HepG2 (cell line): ENCODE measurements around the gene FOXD3. TPM values are rescaled to one million over a fixed set of nuclear protein-coding genes. Genes with fewer than 3 reads are reported as not detected.

ENCODE experiments used
- ATAC-seq: fragments of 200-7000 bp; cut with Tn5 transposase; 3 replicates; pipeline ENCODE4 v1.9.1; 2020; ENCODE audit warnings: mild to moderate bottlenecking, moderate library complexity
- BruUV-seq: library from RNA; stranded (reverse); fragments of 400-500 nt; replicated peaks from 2 replicates; lab custom pipeline; 2021; lab: Mats Ljungman, UMichigan
- CTCF ChIA-PET: fragments of 300-600 bp; formaldehyde crosslinking; extraction: SDS; loops from one replicate; lab custom pipeline; 2021; ENCODE audit warnings: low total read pairs, inconsistent platforms, low intra/inter-chr PET ratio; lab: Yijun Ruan, JAX
- POLR2A ChIA-PET: fragments of 350-600 bp; sonication (Branson Sonifier 250); formaldehyde crosslinking; loops from one replicate; lab custom pipeline; 2020; ENCODE audit warnings: antibody characterized with exemption, inconsistent platforms; lab: Yijun Ruan, JAX
- DNase-seq: peaks from one replicate; pipeline ENCODE4 v3.0.0-alpha.2; 2015; ENCODE audit warnings: low spot score
- FAIRE-seq: peaks from 3 replicates; lab custom pipeline; 2011; peaks lifted over from hg19 to GRCh38; lab: Jason Lieb, UNC
- H2AFZ ChIP-seq: one replicate; pipeline ENCODE4 v1.6.1; 2011; ENCODE audit warnings: low read length, inconsistent platforms
- H3K27ac ChIP-seq: fragments of 300-600 bp; 3 replicates; pipeline ENCODE4 v1.8.0; 2011; ENCODE audit warnings: mixed run types, mild to moderate bottlenecking, mixed read lengths, low read length, inconsistent platforms; ENCODE audit not compliant: insufficient read depth; ENCODE audit errors: extremely low read length
- H3K27me3 ChIP-seq, 2 experiments: fragments of 200-600 bp in 1 of 2; 2 replicates in 1 of 2; 3 replicates in 1 of 2; pipeline versions ENCODE4 v1.6.0 to v1.8.0; 2011; ENCODE audit warnings: low read length in 2 of 2, mild to moderate bottlenecking in 2 of 2, moderate library complexity in 2 of 2, inconsistent platforms in 1 of 2; ENCODE audit not compliant: insufficient read depth in 2 of 2, control insufficient read depth in 1 of 2
- H3K36me3 ChIP-seq, 2 experiments: fragments of 200-600 bp in 1 of 2; replicated peaks in 1 of 2; 2 replicates in 1 of 2; 3 replicates in 1 of 2; pipeline versions ENCODE4 v1.5.1 to v1.8.0; 2011; ENCODE audit warnings: low read length in 2 of 2, inconsistent platforms in 1 of 2; ENCODE audit not compliant: insufficient read depth in 2 of 2, control insufficient read depth in 1 of 2
- H3K4me1 ChIP-seq: 2 replicates; pipeline ENCODE4 v1.5.1; 2012; ENCODE audit warnings: low read length, inconsistent platforms; ENCODE audit not compliant: insufficient read depth
- H3K4me2 ChIP-seq: 2 replicates; pipeline ENCODE4 v1.6.0; 2011; ENCODE audit warnings: low read depth, low read length, inconsistent platforms
- H3K4me3 ChIP-seq, 3 experiments: fragments of 200-600 bp in 1 of 3; sonication (generic), shearing (Covaris generic) in 1 of 3; replicated peaks in 1 of 3; 2 replicates each; pipeline ENCODE4 v1.5.1; 2011 to 2016; ENCODE audit warnings: low read length in 3 of 3, inconsistent platforms in 2 of 3, low read depth in 2 of 3, mild to moderate bottlenecking in 2 of 3, control low read depth in 1 of 3, mixed read lengths in 1 of 3; ENCODE audit not compliant: insufficient read depth in 1 of 3
- H3K79me2 ChIP-seq: one replicate; pipeline ENCODE4 v1.6.1; 2011; ENCODE audit warnings: low read length, inconsistent platforms; ENCODE audit not compliant: insufficient read depth
- H3K9ac ChIP-seq: 2 replicates; pipeline ENCODE4 v1.6.0; 2011; ENCODE audit warnings: mild to moderate bottlenecking, low read depth, low read length, inconsistent platforms; ENCODE audit not compliant: insufficient read depth
- H3K9me3 ChIP-seq: 2 replicates; pipeline ENCODE4 v1.5.1; 2012; ENCODE audit warnings: mild to moderate bottlenecking, low read length
- H4K20me1 ChIP-seq: 2 replicates; pipeline ENCODE4 v1.6.0; 2011; ENCODE audit warnings: inconsistent platforms, mild to moderate bottlenecking, low read length, moderate library complexity; ENCODE audit not compliant: insufficient read depth
- ARHGAP35 ChIP-seq: sonication (generic); formaldehyde crosslinking; IDR thresholded peaks from 2 replicates; pipeline ENCODE4 v1.9.0; 2022; ENCODE audit warnings: mild to moderate bottlenecking, inconsistent platforms, moderate library complexity, missing genetic modification reagents, borderline replicate concordance
- CBX5 ChIP-seq: sonication (generic); formaldehyde crosslinking; IDR thresholded peaks from 2 replicates; pipeline ENCODE4 v1.4.0; 2020; ENCODE audit warnings: missing genetic modification reagents, borderline replicate concordance
- EEA1 ChIP-seq: sonication (generic); formaldehyde crosslinking; IDR thresholded peaks from 2 replicates; pipeline ENCODE4 v1.5.1; 2020; ENCODE audit warnings: mild to moderate bottlenecking, missing genetic modification reagents, borderline replicate concordance
- FIP1L1 ChIP-seq: fragments of 200-400 bp; formaldehyde crosslinking; IDR thresholded peaks from 2 replicates; pipeline ENCODE4 v1.6.1; 2018; ENCODE audit warnings: low read depth, mild to moderate bottlenecking, low read length, moderate library complexity, borderline replicate concordance; ENCODE audit not compliant: insufficient read depth
- HES4 ChIP-seq: sonication (generic); formaldehyde crosslinking; IDR thresholded peaks from 2 replicates; pipeline ENCODE4 v1.9.0; 2021; ENCODE audit warnings: mild to moderate bottlenecking, missing genetic modification reagents, borderline replicate concordance
- JUN ChIP-seq: sonication (generic); formaldehyde crosslinking; IDR thresholded peaks from 2 replicates; pipeline ENCODE4 v1.4.0; 2020; ENCODE audit warnings: mild to moderate bottlenecking, missing genetic modification reagents
- KLF12 ChIP-seq: sonication (generic); formaldehyde crosslinking; IDR thresholded peaks from 2 replicates; pipeline ENCODE4 v1.4.0; 2020; ENCODE audit warnings: missing genetic modification reagents, borderline replicate concordance
- MTF2 ChIP-seq: sonication (generic); formaldehyde crosslinking; IDR thresholded peaks from 2 replicates; pipeline ENCODE4 v1.5.0; 2020; ENCODE audit warnings: missing genetic modification reagents, borderline replicate concordance
- NFKB2 ChIP-seq: sonication (generic); formaldehyde crosslinking; IDR thresholded peaks from 2 replicates; pipeline ENCODE4 v1.4.0; 2020; ENCODE audit warnings: missing genetic modification reagents, borderline replicate concordance
- NR3C1 ChIP-seq: sonication (generic); formaldehyde crosslinking; IDR thresholded peaks from 2 replicates; pipeline ENCODE4 v1.4.0; 2020; ENCODE audit warnings: missing genetic modification reagents
- PRPF4 ChIP-seq: fragments of 200-400 bp; formaldehyde crosslinking; IDR thresholded peaks from 2 replicates; pipeline ENCODE4 v1.6.1; 2016; ENCODE audit warnings: low read length, low read depth; ENCODE audit not compliant: poor library complexity, severe bottlenecking
- SIN3B ChIP-seq: fragments of 150-350 bp; IDR thresholded peaks from 2 replicates; pipeline ENCODE4 v1.6.1; 2014; ENCODE audit warnings: low read length
- ZBTB42 ChIP-seq: sonication (generic); formaldehyde crosslinking; IDR thresholded peaks from 2 replicates; pipeline ENCODE4 v1.5.0; 2020; ENCODE audit warnings: mild to moderate bottlenecking, missing genetic modification reagents
- ZNF101 ChIP-seq: sonication (generic); formaldehyde crosslinking; IDR thresholded peaks from 2 replicates; pipeline ENCODE4 v1.4.0; 2020; ENCODE audit warnings: mild to moderate bottlenecking, low read depth, missing genetic modification reagents, borderline replicate concordance
- ZNF563 ChIP-seq: sonication (generic); formaldehyde crosslinking; IDR thresholded peaks from 2 replicates; pipeline ENCODE4 v1.8.0; 2022; ENCODE audit warnings: mild to moderate bottlenecking, moderate library complexity, missing genetic modification reagents
- ZNF747 ChIP-seq: sonication (generic); formaldehyde crosslinking; IDR thresholded peaks from 2 replicates; pipeline ENCODE4 v1.8.1; 2023; ENCODE audit warnings: missing genetic modification reagents, mild to moderate bottlenecking, borderline replicate concordance
- in situ Hi-C: cut with HindIII; loops from 2 replicates; pipeline ENCODE4 v1.10.0; 2017; ENCODE audit warnings: low pct_unique_long_range_greater_than_20kb; ENCODE audit not compliant: extremely low pct_ligation_motif_present
- intact Hi-C: fragments of 100-400 bp; cut with micrococcal nuclease; formaldehyde crosslinking; loops from one replicate; pipeline ENCODE4 v1.10.0; 2022; ENCODE audit not compliant: unreplicated experiment
- polyA plus RNA-seq, 8 experiments: library from polyadenylated mRNA; depleted of rRNA in 3 of 8; stranded (reverse) in 7 of 8; unstranded in 1 of 8; fragments of >200 nt; fragmentation: Illumina TruSeq in 4 of 8; extraction: Trizol in 4 of 8; gene quantifications; 2 replicates each; pipeline versions ENCODE4 v1.2.1 to v1.2.3, GENCODE V29; 2011 to 2016; ENCODE audit warnings: low read depth in 4 of 8, missing spikeins in 1 of 8, mixed read lengths in 1 of 8; ENCODE audit not compliant: insufficient read depth in 1 of 8
- total RNA-seq, 5 experiments: library from RNA; depleted of rRNA; stranded (reverse); fragments of >200 nt; fragmentation: Illumina TruSeq; extraction: Trizol; gene quantifications; 2 replicates each; pipeline ENCODE4 v1.2.3, GENCODE V29; 2016; ENCODE audit warnings: low read depth in 1 of 5
- TF ChIP-seq, protein P1 (sequence below): IDR thresholded peaks from 2 replicates; pipeline ENCODE4 v1.6.1; 2012; ENCODE audit warnings: low read depth, low read length, improper control_type of control experiment

Gene FOXD3
- total and polyA plus RNA-seq, 2 of the 13 experiments (the other 11 are each of a cell fraction or from before 2014, with no cell fraction given), result not detected

DNA sequence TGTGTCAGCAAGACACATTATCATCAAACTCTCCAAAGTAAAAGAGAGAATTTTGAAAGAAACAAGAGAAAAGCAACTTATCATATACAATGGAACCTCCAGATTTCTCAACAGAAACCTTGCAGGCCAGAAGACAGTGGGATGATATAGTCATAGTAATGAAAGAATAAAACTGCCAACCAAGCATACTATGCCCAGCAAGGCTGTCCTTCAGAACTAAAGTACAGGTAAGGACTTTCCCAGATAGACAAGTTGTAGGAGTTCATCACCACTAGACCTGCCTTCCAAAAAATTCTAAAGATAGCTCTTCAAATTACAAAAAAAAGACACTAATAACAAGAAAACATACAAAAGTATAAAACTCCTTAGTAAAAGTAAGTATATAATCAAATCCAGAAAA is 33.2 kb upstream of the FOXD3 start:
- Histone ChIP-seq H3K4me1 (no peaks in the 10 kb centered on the region), H3K27ac (no peak overlapping the region), H4K20me1 (no peaks in the 10 kb centered on the region), H3K36me3 (no peaks in the 10 kb centered on the region), H2AFZ (no peak overlapping the region), H3K27me3 (no peaks in the 10 kb centered on the region), H3K4me3 (no peak overlapping the region), H3K79me2 (no peaks in the 10 kb centered on the region), H3K9me3 (peaks cover 6% of the 10 kb centered on the region), H3K9ac (no peak overlapping the region), H3K4me2 (no peak overlapping the region)
- in situ Hi-C loops (no loop called here), intact Hi-C loops (no loop called here)
- FAIRE-seq, result no peak
- ChIA-PET POLR2A (no interaction called here), CTCF (no interaction called here)
- no peak for DNase-seq
- BruUV-seq, result no TSS peak
- ATAC-seq, result no peak
- no peak for TF ChIP-seq ARHGAP35 (CRISPR knock-in tag)
- no peak for TF ChIP-seq HES4 (CRISPR knock-in tag)
- TF ChIP-seq CBX5 (CRISPR knock-in tag), result no peak
- TF ChIP-seq, protein P1, sequence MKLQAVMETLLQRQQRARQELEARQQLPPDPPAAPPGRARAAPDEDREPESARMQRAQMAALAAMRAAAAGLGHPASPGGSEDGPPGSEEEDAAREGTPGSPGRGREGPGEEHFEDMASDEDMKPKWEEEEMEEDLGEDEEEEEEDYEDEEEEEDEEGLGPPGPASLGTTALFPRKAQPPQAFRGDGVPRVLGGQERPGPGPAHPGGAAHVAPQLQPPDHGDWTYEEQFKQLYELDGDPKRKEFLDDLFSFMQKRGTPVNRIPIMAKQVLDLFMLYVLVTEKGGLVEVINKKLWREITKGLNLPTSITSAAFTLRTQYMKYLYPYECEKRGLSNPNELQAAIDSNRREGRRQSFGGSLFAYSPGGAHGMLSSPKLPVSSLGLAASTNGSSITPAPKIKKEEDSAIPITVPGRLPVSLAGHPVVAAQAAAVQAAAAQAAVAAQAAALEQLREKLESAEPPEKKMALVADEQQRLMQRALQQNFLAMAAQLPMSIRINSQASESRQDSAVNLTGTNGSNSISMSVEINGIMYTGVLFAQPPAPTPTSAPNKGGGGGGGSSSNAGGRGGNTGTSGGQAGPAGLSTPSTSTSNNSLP, result no peak
- no peak for TF ChIP-seq NFKB2 (CRISPR knock-in tag)
- no peak for TF ChIP-seq ZNF101 (CRISPR knock-in tag)
- no peak for TF ChIP-seq EEA1 (CRISPR knock-in tag)
- TF ChIP-seq FIP1L1, result no peak
- TF ChIP-seq ZNF747 (CRISPR knock-in tag), result no peak
- no peak for TF ChIP-seq MTF2 (CRISPR knock-in tag)
- TF ChIP-seq ZNF563 (CRISPR knock-in tag), result no peak
- no peak for TF ChIP-seq NR3C1 (CRISPR knock-in tag)
- no peak for TF ChIP-seq KLF12 (CRISPR knock-in tag)
- TF ChIP-seq PRPF4, result no peak
- TF ChIP-seq JUN, result no peak
- TF ChIP-seq SIN3B, result no peak
- TF ChIP-seq ZBTB42, result no peak
